K562 (cell line): Measurements from ENCODE around the gene CRLF1. TPM values are rescaled to one million over a fixed set of nuclear protein-coding genes. Genes with fewer than 3 reads are reported as not detected.
A peak's percentile ranks its signal among the peaks of the same experiment; 100 is the strongest.

Experiments used
- CLOCK ChIP-seq: fragments of 250-450 bp; sonication (Bioruptor Pico); IDR thresholded peaks from 2 replicates; pipeline ENCODE4 v1.4.0; 2020; ENCODE audit warnings: mild to moderate bottlenecking, moderate library complexity, borderline replicate concordance
- CTBP1 ChIP-seq: fragments of 450-650 bp; IDR thresholded peaks from 2 replicates; pipeline ENCODE4 v1.6.1; 2016; ENCODE audit warnings: borderline replicate concordance
- HIVEP1 ChIP-seq: fragments of 250-450 bp; sonication (Bioruptor Pico); IDR thresholded peaks from 2 replicates; pipeline ENCODE4 v1.4.0; 2020; ENCODE audit warnings: mild to moderate bottlenecking
- HMG20A ChIP-seq: fragments of 450-650 bp; formaldehyde crosslinking; conservative IDR thresholded peaks from 2 replicates; pipeline ENCODE4 v1.4.0; 2020; ENCODE audit warnings: mild to moderate bottlenecking, mixed read lengths
- HSF4 ChIP-seq: fragments of 250-450 bp; sonication (Bioruptor Pico); IDR thresholded peaks from 2 replicates; pipeline ENCODE4 v2.1.2; 2022; ENCODE audit warnings: mild to moderate bottlenecking, moderate library complexity, borderline replicate concordance
- IRF2 ChIP-seq: sonication (generic); formaldehyde crosslinking; IDR thresholded peaks from 2 replicates; pipeline ENCODE4 v1.8.1; 2022; ENCODE audit warnings: mild to moderate bottlenecking, missing genetic modification reagents
- JUNB ChIP-seq: fragments of 450-650 bp; formaldehyde crosslinking; conservative IDR thresholded peaks from 2 replicates; pipeline ENCODE4 v1.4.0; 2020; ENCODE audit warnings: mild to moderate bottlenecking
- KAT8 ChIP-seq: fragments of 450-650 bp; IDR thresholded peaks from 2 replicates; pipeline ENCODE4 v1.6.1; 2016; ENCODE audit warnings: low read depth, mild to moderate bottlenecking
- MAFF ChIP-seq: IDR thresholded peaks from 2 replicates; pipeline ENCODE4 v1.6.1; 2012; ENCODE audit warnings: low read length, improper control_type of control experiment
- NRF1 ChIP-seq, 2 experiments: fragments of 450-650 bp; IDR thresholded peaks in 1 of 2; conservative IDR thresholded peaks in 1 of 2; 2 replicates each; pipeline ENCODE4 v1.6.1; 2014; ENCODE audit warnings: mild to moderate bottlenecking in 2 of 2
- PTBP1 ChIP-seq: fragments of 200-400 bp; formaldehyde crosslinking; IDR thresholded peaks from 2 replicates; pipeline ENCODE4 v1.6.1; 2017; ENCODE audit warnings: low read depth, low read length
- SMARCE1 ChIP-seq: fragments of 450-650 bp; IDR thresholded peaks from 2 replicates; pipeline ENCODE4 v1.7.1; 2016; ENCODE audit warnings: mild to moderate bottlenecking
- SMC3 ChIP-seq: conservative IDR thresholded peaks from 2 replicates; pipeline ENCODE4 v1.6.1; 2011; ENCODE audit warnings: low read depth, low read length, improper control_type of control experiment; ENCODE audit not compliant: insufficient read depth
- ZNF239 ChIP-seq: fragments of 250-450 bp; sonication (Bioruptor Pico); IDR thresholded peaks from 2 replicates; pipeline ENCODE4 v1.4.0; 2020; ENCODE audit warnings: mild to moderate bottlenecking
- ZNF398 ChIP-seq: fragments of 250-450 bp; sonication (Bioruptor Pico); IDR thresholded peaks from 2 replicates; pipeline ENCODE4 v1.8.0; 2021; ENCODE audit warnings: moderate library complexity, mild to moderate bottlenecking, inconsistent platforms
- ZNF444 ChIP-seq: fragments of 250-450 bp; sonication (Bioruptor Pico); IDR thresholded peaks from 2 replicates; pipeline ENCODE4 v1.4.0; 2020; ENCODE audit warnings: mild to moderate bottlenecking, moderate library complexity
- ZNF512 ChIP-seq: IDR thresholded peaks from 2 replicates; pipeline ENCODE4 v1.6.1; 2016; ENCODE audit warnings: missing genetic modification characterization, missing compliant biosample characterization
- ZNF592 ChIP-seq: fragments of 450-650 bp; IDR thresholded peaks from 2 replicates; pipeline ENCODE4 v1.6.1; 2017; ENCODE audit warnings: antibody characterized with exemption, mild to moderate bottlenecking
- ZNF696 ChIP-seq: fragments of 250-450 bp; sonication (Bioruptor Pico); conservative IDR thresholded peaks from 2 replicates; pipeline ENCODE4 v1.4.0; 2020; ENCODE audit warnings: mild to moderate bottlenecking, moderate library complexity
- polyA plus RNA-seq, 8 experiments: library from polyadenylated mRNA; depleted of rRNA in 4 of 8; stranded (reverse) in 5 of 8; unstranded in 3 of 8; fragments of >200 nt; fragmentation: Nextera tagmentation in 2 of 8; fragmentation: Illumina TruSeq in 1 of 8; extraction: Ambion mirVana in 2 of 8; extraction: Trizol in 1 of 8; gene quantifications; 2 replicates each; pipeline versions ENCODE4 v1.2.1 to v1.2.3, GENCODE V29; 2011 to 2014; ENCODE audit warnings: inconsistent platforms in 1 of 8, missing spikeins in 1 of 8
- total RNA-seq, 7 experiments: library from RNA; depleted of rRNA in 6 of 7; stranded (reverse); fragments of >200 nt in 6 of 7; fragmentation: Illumina TruSeq in 2 of 7; extraction: Trizol in 2 of 7; gene quantifications; 2 replicates each; pipeline versions ENCODE4 v1.2.1 to v1.2.3, GENCODE V29; 2011 to 2021; ENCODE audit warnings: low replicate concordance in 1 of 7

CRLF1 gene
- total and polyA plus RNA-seq, 9 of the 15 experiments (the other 6 are each of a cell fraction or from before 2014, with no cell fraction given), result 0.85 to 3.6 (median 1.7) TPM

GRCh38 chr19:18543814-18544475, 62.7 kb downstream of the CRLF1 start (continued):
- TF ChIP-seq ZNF512 (tag), result no peak
- TF ChIP-seq HIVEP1 (CRISPR knock-in tag), result no peak
- peak; percentile 37 for TF ChIP-seq SMC3
- no peak for TF ChIP-seq ZNF398 (CRISPR knock-in tag)
- TF ChIP-seq ZNF696 (CRISPR knock-in tag), result no peak
- no peak; the same call in 1 of the 2 replicates for TF ChIP-seq ZNF239 (CRISPR knock-in tag)
- no peak for TF ChIP-seq MAFF
- peak; percentile 97 for TF ChIP-seq CTBP1
- no peak for TF ChIP-seq KAT8
- no peak for TF ChIP-seq JUNB (CRISPR knock-in tag)
- TF ChIP-seq IRF2 (CRISPR knock-in tag), result no peak
- peak; percentile 94 for TF ChIP-seq NRF1 (conservative IDR thresholded peaks at IDR 0.05 in 1 of 2, IDR thresholded peaks at IDR 0.05 in 1 of 2)
- 0 out of 2 replicates have a peak, but pooled peaks have one; percentile 42 for TF ChIP-seq ZNF592
- no peak for TF ChIP-seq HMG20A (CRISPR knock-in tag)
- TF ChIP-seq PTBP1, result peak; percentile 68; the same call in 1 of the 2 replicates
- TF ChIP-seq HSF4 (CRISPR knock-in tag), result no peak
- peak; percentile 96 for TF ChIP-seq SMARCE1
- TF ChIP-seq CLOCK (CRISPR knock-in tag), result no peak
- 0 out of 2 replicates have a peak, but pooled peaks have one; percentile 47 for TF ChIP-seq ZNF444 (CRISPR knock-in tag)
